COR-L47 (cell line): ENCODE measurements around the gene LRP10.
"Not testable (repeated sequence)": the region's sequence is repeated elsewhere in the genome, so short reads cannot be mapped to it uniquely, and the experiment has no call there.

Experiments
- DNase-seq: peaks from one replicate; lab custom pipeline; 2025; lab: John Stamatoyannopoulos, UW

Gene LRP10

GRCh38 chr14:22871224-22872032 lies at the start of gene LRP10:
TSS of gene LRP10 (plus strand) at chr14:22871740. CDS start at chr14:22872304, 564 bp downstream.
- peak; percentile 51 for DNase-seq

- no peak for DNase-seq
Observed at GRCh38 chr14:22822016-22822570, 49.4 kb upstream of the LRP10 start.

GRCh38 chr14:22822571-22823098 lies 48.9 kb upstream of the LRP10 start:
- peak; percentile 22 for DNase-seq

GRCh38 chr14:22824711-22825359 lies 46.7 kb upstream of the LRP10 start:
- no peak for DNase-seq

GRCh38 chr14:22829076-22829660 lies 42.4 kb upstream of the LRP10 start:
- DNase-seq, result not testable (repeated sequence)

- DNase-seq, result peak; percentile 90
Observed at GRCh38 chr14:22829661-22830442, 41.7 kb upstream of the LRP10 start, which contains the start of gene MRPL52. TSS of gene MRPL52 (plus strand) at chr14:22829887. CDS start at chr14:22829913, 26 bp downstream.

GRCh38 chr14:22830443-22831010 lies 41.0 kb upstream of the LRP10 start:
- no peak for DNase-seq

GRCh38 chr14:22835505-22835904 lies 36.0 kb upstream of the LRP10 start:
- no peak for DNase-seq

GRCh38 chr14:22836301-22837113 lies 35.0 kb upstream of the LRP10 start, which contains the start of gene MMP14:
TSS of gene MMP14 (plus strand) at chr14:22836585. CDS start at chr14:22836818, 233 bp downstream.
- DNase-seq, result no peak

- no peak for DNase-seq
Observed at GRCh38 chr14:22837114-22837749, 34.3 kb upstream of the LRP10 start.

GRCh38 chr14:22837750-22838538 lies 33.6 kb upstream of the LRP10 start:
- DNase-seq, result no peak

- no peak for DNase-seq
Observed at GRCh38 chr14:22838631-22839041, 32.9 kb upstream of the LRP10 start.

GRCh38 chr14:22839159-22839779 lies 32.3 kb upstream of the LRP10 start:
- DNase-seq, result no peak

GRCh38 chr14:22841311-22841710 lies 30.2 kb upstream of the LRP10 start:
- DNase-seq, result no peak

GRCh38 chr14:22841769-22842168 lies 29.8 kb upstream of the LRP10 start:
- DNase-seq, result no peak

GRCh38 chr14:22842211-22843122 lies 29.1 kb upstream of the LRP10 start:
- DNase-seq, result no peak
